Glutamatergic neuron (in vitro differentiated cells): ENCODE measurements around the gene KCNMA1. TPM values are rescaled to one million over a fixed set of nuclear protein-coding genes. Genes with fewer than 3 reads are reported as not detected.

ENCODE experiments used
- DNase-seq: peaks from one replicate; pipeline ENCODE4 v3.0.0; 2022
- H3K27ac Mint-ChIP-seq: one replicate; pipeline ENCODE4 v1.8.0; 2020; ENCODE audit warnings: mild to moderate bottlenecking, mixed read lengths, inconsistent platforms; ENCODE audit not compliant: unreplicated experiment
- H3K27me3 Mint-ChIP-seq: one replicate; pipeline ENCODE4 v1.8.0; 2020; ENCODE audit warnings: mild to moderate bottlenecking, moderate library complexity, mixed read lengths, inconsistent platforms; ENCODE audit not compliant: unreplicated experiment
- H3K36me3 Mint-ChIP-seq: one replicate; pipeline ENCODE4 v1.8.0; 2020; ENCODE audit warnings: mild to moderate bottlenecking, mixed read lengths, inconsistent platforms; ENCODE audit not compliant: unreplicated experiment
- H3K4me1 Mint-ChIP-seq: one replicate; pipeline ENCODE4 v1.8.0; 2020; ENCODE audit warnings: mild to moderate bottlenecking, low read depth, mixed read lengths, inconsistent platforms; ENCODE audit not compliant: unreplicated experiment
- H3K4me3 Mint-ChIP-seq: one replicate; pipeline ENCODE4 v1.8.0; 2020; ENCODE audit warnings: mild to moderate bottlenecking, mixed read lengths, inconsistent platforms; ENCODE audit not compliant: unreplicated experiment
- H3K9me3 Mint-ChIP-seq: one replicate; pipeline ENCODE4 v1.8.0; 2020; ENCODE audit warnings: mild to moderate bottlenecking, moderate library complexity, mixed read lengths, inconsistent platforms; ENCODE audit not compliant: unreplicated experiment
- CTCF ChIP-seq: fragments of 200-600 bp; sonication (generic); IDR thresholded peaks from one replicate; pipeline ENCODE4 v1.5.0; 2021; ENCODE audit not compliant: partially characterized antibody, unreplicated experiment
- total RNA-seq: library from RNA; stranded (reverse); fragmentation: NEBNext Ultra II Directional; extraction: Animal tissue kit (Norgen Biotek cat#: 25700); gene quantifications from one replicate; pipeline ENCODE4 v1.2.1, GENCODE V29; 2021; ENCODE audit not compliant: unreplicated experiment

The KCNMA1 gene
- total RNA-seq, 1 donor from 2014 or later: 3.2 TPM

- Mint-ChIP-seq H3K27ac (no peak overlapping the region), H3K9me3 (peaks cover 1% of the 10 kb centered on the region), H3K4me1 (peaks cover 3% of the 10 kb centered on the region), H3K27me3 (peaks cover 2% of the 10 kb centered on the region), H3K4me3 (no peak overlapping the region), H3K36me3 (no peaks in the 10 kb centered on the region)
- no peak for TF ChIP-seq CTCF
- DNase-seq: no peak
Measured at GRCh38 chr10:77613476-77614130, 24.0 kb downstream of the KCNMA1 start.

- Mint-ChIP-seq H3K27me3 (peaks cover 4% of the 10 kb centered on the region), H3K4me1 (peaks cover 3% of the 10 kb centered on the region), H3K4me3 (no peak overlapping the region), H3K27ac (no peak overlapping the region), H3K36me3 (no peaks in the 10 kb centered on the region), H3K9me3 (peaks cover 1% of the 10 kb centered on the region)
- no peak for TF ChIP-seq CTCF
- DNase-seq: no peak
Measured at GRCh38 chr10:77611670-77612069, 25.9 kb downstream of the KCNMA1 start.

- no peak for DNase-seq
- H3K4me3 Mint-ChIP-seq: no peak overlapping the region
- peaks cover 4% of the 10 kb centered on the region for H3K27me3 Mint-ChIP-seq
Measured at GRCh38 chr10:77611221-77611620, 26.4 kb downstream of the KCNMA1 start.

GRCh38 chr10:77609781-77610272 is 27.8 kb downstream of the KCNMA1 start:
- Mint-ChIP-seq H3K27ac (no peak overlapping the region), H3K4me1 (peaks cover 3% of the 10 kb centered on the region), H3K9me3 (peaks cover 1% of the 10 kb centered on the region), H3K27me3 (peaks cover 4% of the 10 kb centered on the region), H3K36me3 (no peaks in the 10 kb centered on the region), H3K4me3 (no peak overlapping the region)
- DNase-seq: no peak
- no peak for TF ChIP-seq CTCF

More at GRCh38 chr10:77611221-77611620, 26.4 kb downstream of the KCNMA1 start:
- Mint-ChIP-seq H3K4me1 (peaks cover 3% of the 10 kb centered on the region), H3K36me3 (no peaks in the 10 kb centered on the region), H3K27ac (no peak overlapping the region), H3K9me3 (peaks cover 1% of the 10 kb centered on the region)
- no peak for TF ChIP-seq CTCF

- no peak overlapping the region for H3K27ac Mint-ChIP-seq
- peaks cover 5% of the 10 kb centered on the region for H3K4me1 Mint-ChIP-seq
- H3K27me3 Mint-ChIP-seq: peaks cover 4% of the 10 kb centered on the region
- peaks cover 1% of the 10 kb centered on the region for H3K9me3 Mint-ChIP-seq
- TF ChIP-seq CTCF: no peak
- DNase-seq: no peak
- no peak overlapping the region for H3K4me3 Mint-ChIP-seq
- no peaks in the 10 kb centered on the region for H3K36me3 Mint-ChIP-seq
Measured at GRCh38 chr10:77608281-77608680, 29.3 kb downstream of the KCNMA1 start.
